NCI-H82 (cell line): ENCODE results near the gene LHPP.

ENCODE experiments used
- DNase-seq: peaks from one replicate; lab custom pipeline; 2025; lab: John Stamatoyannopoulos, UW

The LHPP gene

GRCh38 chr10:124596116-124596785, 134.6 kb downstream of the LHPP start:
- no peak for DNase-seq

GRCh38 chr10:124596962-124597845, 135.6 kb downstream of the LHPP start:
- no peak for DNase-seq

GRCh38 chr10:124597846-124598165, 136.2 kb downstream of the LHPP start:
- no peak for DNase-seq

GRCh38 chr10:124598196-124598595, 136.6 kb downstream of the LHPP start:
- no peak for DNase-seq

GRCh38 chr10:124598773-124599587, 137.4 kb downstream of the LHPP start:
- DNase-seq, result no peak

GRCh38 chr10:124599588-124600050, 138.0 kb downstream of the LHPP start:
- no peak for DNase-seq

- no peak for DNase-seq
Observed at GRCh38 chr10:124600051-124600880, 138.6 kb downstream of the LHPP start.

GRCh38 chr10:124601016-124601415, 139.4 kb downstream of the LHPP start:
- DNase-seq, result no peak

- DNase-seq, result no peak
Observed at GRCh38 chr10:124601431-124602120, 140.0 kb downstream of the LHPP start.

GRCh38 chr10:124602121-124602561, 140.5 kb downstream of the LHPP start:
- DNase-seq, result no peak

- DNase-seq, result no peak
Observed at GRCh38 chr10:124602646-124603365, 141.2 kb downstream of the LHPP start.

- no peak for DNase-seq
Observed at GRCh38 chr10:124603376-124604213, 142.0 kb downstream of the LHPP start.

- no peak for DNase-seq
Observed at GRCh38 chr10:124604214-124605000, 142.8 kb downstream of the LHPP start.

- no peak for DNase-seq
Observed at GRCh38 chr10:124605001-124605370, 143.4 kb downstream of the LHPP start.

- DNase-seq, result no peak
Observed at GRCh38 chr10:124605481-124605855, 143.8 kb downstream of the LHPP start.

GRCh38 chr10:124605856-124606812, 144.5 kb downstream of the LHPP start:
- DNase-seq, result no peak

- DNase-seq, result no peak
Observed at GRCh38 chr10:124606822-124607221, 145.2 kb downstream of the LHPP start.
